Renal cortex interstitium (tissue), 11 donors: Measurements from ENCODE around the gene C10orf90. TPM values are rescaled to one million over a fixed set of nuclear protein-coding genes. Genes with fewer than 3 reads are reported as not detected.
A peak's percentile ranks its signal among the peaks of the same experiment; 100 is the strongest.

Experiments
- DNase-seq, 11 donors: peaks; one replicate each; pipeline ENCODE4 v3.0.0-alpha.2; 2013; ENCODE audit warnings: low read depth in 9 of 11, low spot score in 4 of 11; ENCODE audit errors: extremely low read depth in 1 of 11
- polyA plus RNA-seq, 3 donors: library from polyadenylated mRNA; unstranded; fragments of 120-200 nt; gene quantifications; one replicate each; pipeline ENCODE4 v1.2.1, GENCODE V29; 2013; ENCODE audit not compliant: insufficient read length in 3 of 3

C10orf90 gene
- polyA plus RNA-seq, 3 donors: 0.52 to 0.70 (median 0.70) TPM

GRCh38 chr10:126521399-126521798 is 149.1 kb downstream of the C10orf90 start:
- DNase-seq: no peak

- DNase-seq: no peak
Measured at GRCh38 chr10:126520751-126521317, 149.7 kb downstream of the C10orf90 start.

- no peak for DNase-seq
Measured at GRCh38 chr10:126519992-126520391, 150.5 kb downstream of the C10orf90 start.

GRCh38 chr10:126519185-126519584 is 151.3 kb downstream of the C10orf90 start:
- DNase-seq: no peak

GRCh38 chr10:126518218-126519080 is 152.0 kb downstream of the C10orf90 start:
- no peak for DNase-seq

- no peak for DNase-seq
Measured at GRCh38 chr10:126516515-126516914, 154.0 kb downstream of the C10orf90 start.

- DNase-seq: no peak
Measured at GRCh38 chr10:126511917-126512479, 158.5 kb downstream of the C10orf90 start.

GRCh38 chr10:126509182-126509581 is 161.3 kb downstream of the C10orf90 start:
- DNase-seq: no peak

GRCh38 chr10:126508535-126509040 is 161.9 kb downstream of the C10orf90 start:
- DNase-seq: peak in 2 of 11 donors; percentile 10 to 21

GRCh38 chr10:126504761-126505112 is 165.8 kb downstream of the C10orf90 start:
- no peak for DNase-seq

- peak in 10 of 11 donors; percentile 26 to 59 (median 39) for DNase-seq
Measured at GRCh38 chr10:126504063-126504760, 166.3 kb downstream of the C10orf90 start.

- DNase-seq: no peak
Measured at GRCh38 chr10:126503392-126504062, 167.0 kb downstream of the C10orf90 start.

- DNase-seq: no peak
Measured at GRCh38 chr10:126502441-126502840, 168.1 kb downstream of the C10orf90 start.

GRCh38 chr10:126501828-126502227 is 168.7 kb downstream of the C10orf90 start:
- DNase-seq: no peak

- no peak for DNase-seq
Measured at GRCh38 chr10:126500866-126501265, 169.6 kb downstream of the C10orf90 start.

- DNase-seq: no peak
Measured at GRCh38 chr10:126500185-126500584, 170.3 kb downstream of the C10orf90 start.

GRCh38 chr10:126499744-126500143 is 170.7 kb downstream of the C10orf90 start:
- no peak for DNase-seq

GRCh38 chr10:126497672-126498071 is 172.8 kb downstream of the C10orf90 start:
- no peak for DNase-seq
